Cardiac muscle cell (in vitro differentiated cells and primary cell): ENCODE measurements around the gene LAIR1. TPM values are rescaled to one million over a fixed set of nuclear protein-coding genes. Genes with fewer than 3 reads are reported as not detected.

Experiments
- DNase-seq, 2 donors: peaks; one replicate each; pipeline versions ENCODE4 v3.0.0 to v3.0.0-alpha.2; 2010 to 2017; ENCODE audit warnings: low read depth in 1 of 2, low spot score in 1 of 2
- H3K27ac ChIP-seq: fragments of 200-600 bp; sonication (generic); 2 replicates; pipeline ENCODE4 v1.5.1; 2016
- H3K27me3 ChIP-seq: fragments of 200-600 bp; sonication (generic); 2 replicates; pipeline ENCODE4 v1.6.0; 2016; ENCODE audit warnings: control low read depth
- H3K36me3 ChIP-seq: fragments of 200-600 bp; sonication (generic); 2 replicates; pipeline ENCODE4 v1.5.1; 2016; ENCODE audit warnings: control low read depth
- H3K4me1 ChIP-seq: fragments of 200-600 bp; sonication (generic); 2 replicates; pipeline ENCODE4 v1.8.1; 2017; ENCODE audit warnings: low read depth, mild to moderate bottlenecking, mixed run types
- H3K4me3 ChIP-seq: fragments of 200-600 bp; sonication (generic); 2 replicates; pipeline ENCODE4 v1.5.1; 2016; ENCODE audit warnings: mild to moderate bottlenecking
- H3K9me3 ChIP-seq: fragments of 200-600 bp; sonication (generic); 2 replicates; pipeline ENCODE4 v1.5.1; 2017; ENCODE audit warnings: low read depth, mild to moderate bottlenecking, control low read depth
- polyA plus RNA-seq: library from polyadenylated mRNA; unstranded; fragments of >200 nt; fragmentation: Nextera tagmentation; extraction: Ambion mirVana; gene quantifications from 2 replicates; pipeline ENCODE4 v1.2.1, GENCODE V29; 2016
- total RNA-seq: library from RNA; depleted of rRNA; stranded (reverse); fragments of >200 nt; gene quantifications from 2 replicates; pipeline ENCODE4 v1.2.3, GENCODE V29; 2016
- TF ChIP-seq, protein P1 (sequence below): IDR thresholded peaks from 2 replicates; pipeline ENCODE4 v1.5.1; 2012; ENCODE audit warnings: low read depth, mild to moderate bottlenecking, low read length

Gene LAIR1
- total and polyA plus RNA-seq, 2 experiments from 2014 or later, result not detected

- Histone ChIP-seq H3K4me1 (no peaks in the 10 kb centered on the region), H3K27me3 (no peaks in the 10 kb centered on the region), H3K36me3 (no peaks in the 10 kb centered on the region), H3K27ac (no peak overlapping the region), H3K4me3 (no peak overlapping the region), H3K9me3 (no peaks in the 10 kb centered on the region)
- TF ChIP-seq, protein P1, sequence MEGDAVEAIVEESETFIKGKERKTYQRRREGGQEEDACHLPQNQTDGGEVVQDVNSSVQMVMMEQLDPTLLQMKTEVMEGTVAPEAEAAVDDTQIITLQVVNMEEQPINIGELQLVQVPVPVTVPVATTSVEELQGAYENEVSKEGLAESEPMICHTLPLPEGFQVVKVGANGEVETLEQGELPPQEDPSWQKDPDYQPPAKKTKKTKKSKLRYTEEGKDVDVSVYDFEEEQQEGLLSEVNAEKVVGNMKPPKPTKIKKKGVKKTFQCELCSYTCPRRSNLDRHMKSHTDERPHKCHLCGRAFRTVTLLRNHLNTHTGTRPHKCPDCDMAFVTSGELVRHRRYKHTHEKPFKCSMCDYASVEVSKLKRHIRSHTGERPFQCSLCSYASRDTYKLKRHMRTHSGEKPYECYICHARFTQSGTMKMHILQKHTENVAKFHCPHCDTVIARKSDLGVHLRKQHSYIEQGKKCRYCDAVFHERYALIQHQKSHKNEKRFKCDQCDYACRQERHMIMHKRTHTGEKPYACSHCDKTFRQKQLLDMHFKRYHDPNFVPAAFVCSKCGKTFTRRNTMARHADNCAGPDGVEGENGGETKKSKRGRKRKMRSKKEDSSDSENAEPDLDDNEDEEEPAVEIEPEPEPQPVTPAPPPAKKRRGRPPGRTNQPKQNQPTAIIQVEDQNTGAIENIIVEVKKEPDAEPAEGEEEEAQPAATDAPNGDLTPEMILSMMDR, result no peak
- no peak for DNase-seq
Observed at GRCh38 chr19:54341295-54341694, 23.4 kb downstream of the LAIR1 start.

- no peak for DNase-seq
- TF ChIP-seq, protein P1, result no peak
- no peaks in the 10 kb centered on the region for H3K36me3 ChIP-seq
- H3K9me3 ChIP-seq, result no peaks in the 10 kb centered on the region
- H3K27me3 ChIP-seq, result no peaks in the 10 kb centered on the region
- no peak overlapping the region for H3K27ac ChIP-seq
- no peaks in the 10 kb centered on the region for H3K4me1 ChIP-seq
- H3K4me3 ChIP-seq, result no peak overlapping the region
Observed at GRCh38 chr19:54339646-54340358, 24.9 kb downstream of the LAIR1 start.

DNA sequence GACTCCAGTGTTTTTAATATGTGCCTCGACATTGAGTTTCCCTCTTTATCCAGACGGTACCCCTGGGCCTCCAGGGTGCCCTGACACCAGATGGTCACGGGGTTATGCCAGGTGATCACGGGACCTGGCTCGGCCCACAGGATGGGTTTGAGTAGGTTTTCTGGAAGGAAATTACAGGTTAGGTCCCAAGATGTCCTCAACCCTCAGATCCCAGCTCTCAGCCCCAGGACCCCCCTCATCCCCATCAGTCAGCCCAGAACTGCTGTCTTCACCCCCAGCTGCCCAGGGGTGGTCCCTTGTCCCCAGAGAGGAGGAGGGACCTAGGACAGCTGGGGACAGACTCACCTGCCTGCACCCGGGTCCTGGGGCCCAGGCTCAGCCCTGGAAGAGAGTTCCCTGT, 26.2 kb downstream of the LAIR1 start:
- Histone ChIP-seq H3K36me3 (no peaks in the 10 kb centered on the region), H3K27ac (no peak overlapping the region), H3K4me1 (no peaks in the 10 kb centered on the region), H3K4me3 (no peak overlapping the region), H3K9me3 (no peaks in the 10 kb centered on the region), H3K27me3 (no peaks in the 10 kb centered on the region)
- DNase-seq, result no peak
- TF ChIP-seq, protein P1, result no peak

GRCh38 chr19:54337858-54338230, 26.9 kb downstream of the LAIR1 start:
- Histone ChIP-seq H3K4me3 (no peak overlapping the region), H3K9me3 (no peaks in the 10 kb centered on the region), H3K27me3 (no peaks in the 10 kb centered on the region), H3K27ac (no peak overlapping the region), H3K4me1 (no peaks in the 10 kb centered on the region), H3K36me3 (no peaks in the 10 kb centered on the region)
- TF ChIP-seq, protein P1, result no peak
- no peak for DNase-seq

GRCh38 chr19:54336893-54337857, 27.6 kb downstream of the LAIR1 start:
- no peaks in the 10 kb centered on the region for H3K9me3 ChIP-seq
- H3K27me3 ChIP-seq, result no peaks in the 10 kb centered on the region
- H3K4me1 ChIP-seq, result no peaks in the 10 kb centered on the region
- no peak for DNase-seq
- no peaks in the 10 kb centered on the region for H3K36me3 ChIP-seq
- H3K4me3 ChIP-seq, result no peak overlapping the region
- TF ChIP-seq, protein P1, result no peak
- no peak overlapping the region for H3K27ac ChIP-seq
